Heart left ventricle (tissue), 16 donors: ENCODE data around the gene MCM3AP. TPM values are rescaled to one million over a fixed set of nuclear protein-coding genes. Genes with fewer than 3 reads are reported as not detected.

ENCODE experiments used
- ATAC-seq, 4 donors: fragments of 200-7000 bp; cut with Tn5 transposase; one replicate each; pipeline ENCODE4 v1.9.1; 2020 to 2022; ENCODE audit warnings: moderate library complexity in 4 of 4, mild to moderate bottlenecking in 3 of 4, moderate number of reproducible peaks in 1 of 4
- DNase-seq, 5 donors: peaks; one replicate each; pipeline ENCODE4 v3.0.0-alpha.2; 2020
- H3K27ac ChIP-seq, 12 donors: fragments of 200-600 bp; sonication (generic) in 4 of 12; one replicate each; pipeline versions ENCODE4 v1.5.0 to v1.8.0; 2016 to 2022; ENCODE audit warnings: mild to moderate bottlenecking in 2 of 12
- H3K27me3 ChIP-seq, 9 donors: fragments of 200-600 bp; sonication (generic) in 2 of 9; one replicate each; pipeline versions ENCODE4 v1.5.1 to v1.8.0; 2016 to 2022; ENCODE audit warnings: mild to moderate bottlenecking in 3 of 9
- H3K36me3 ChIP-seq, 9 donors: fragments of 200-600 bp; sonication (generic) in 2 of 9; one replicate each; pipeline versions ENCODE4 v1.5.0 to v1.8.0; 2018 to 2022; ENCODE audit warnings: mild to moderate bottlenecking in 2 of 9
- H3K4me1 ChIP-seq, 12 donors: fragments of 200-600 bp; sonication (generic) in 4 of 12; one replicate each; pipeline versions ENCODE4 v1.5.0 to v1.8.0; 2016 to 2022; ENCODE audit warnings: mild to moderate bottlenecking in 3 of 12
- H3K4me3 ChIP-seq, 12 donors: fragments of 200-600 bp; sonication (generic) in 4 of 12; one replicate each; pipeline versions ENCODE4 v1.5.0 to v1.8.0; 2017 to 2022; ENCODE audit warnings: mild to moderate bottlenecking in 9 of 12, moderate library complexity in 4 of 12
- H3K9me3 ChIP-seq, 12 donors: fragments of 200-600 bp; sonication (generic) in 4 of 12; one replicate each; pipeline versions ENCODE4 v1.5.0 to v1.8.0; 2016 to 2022; ENCODE audit warnings: mild to moderate bottlenecking in 1 of 12
- POLR2A ChIP-seq, 2 donors: fragments of 450-650 bp; IDR thresholded peaks; one replicate each; pipeline ENCODE4 v1.6.1; 2017; ENCODE audit warnings: antibody characterized with exemption in 2 of 2, mild to moderate bottlenecking in 2 of 2, moderate library complexity in 2 of 2
- WGBS, 4 donors: extraction: QIAGEN DNeasy Blood & Tissue Kit in 2 of 4; methylation state at CpG; one replicate each; pipeline versions ENCODE4 v1.1.5 to v1.1.7; 2013 to 2018; 5-methylcytosine and 5-hydroxymethylcytosine counted together
- intact Hi-C, 10 donors: fragments of 100-400 bp; cut with DNase I; formaldehyde crosslinking; loops; one replicate each; pipeline versions ENCODE4 v1.11.1 to v1.14.2; 2022
- polyA plus RNA-seq, 2 donors: library from polyadenylated mRNA; stranded (reverse); fragments of 200-250 nt; gene quantifications; one replicate each; pipeline ENCODE4 v1.2.3, GENCODE V29; 2013
- total RNA-seq, 9 donors: library from RNA; depleted of rRNA in 2 of 9; stranded (reverse); fragments of >200 nt in 2 of 9; fragmentation: NEBNext Ultra II Directional in 3 of 9; extraction: Animal tissue kit (Norgen Biotek cat#: 25700) in 3 of 9; gene quantifications; one replicate each; pipeline versions ENCODE4 v1.1.0 to v1.2.4, GENCODE V29; 2016 to 2023
- TF ChIP-seq, protein P1 (sequence below), 12 donors: fragments of 200-600 bp; sonication (generic) in 4 of 12; IDR thresholded peaks; one replicate each; pipeline versions ENCODE4 v1.5.0 to v1.8.0; 2018 to 2022; ENCODE audit warnings: antibody characterized with exemption in 12 of 12, mild to moderate bottlenecking in 5 of 12
- donor health status: ischemic (EF 13 %, LVEDD 7.1; RV severe dilation, severe dysfunction).
- donor health status: healthy with polysubstance abuse.
- donor health status: DM: no; HTN: yes; CAD: no.
- donor health status: DM: no; HTN: no; CAD: no.
- donor health status: ischemic (EF 25% LVEDD 6.9; RV normal size, moderate dysfunction).
- donor health status: ischemic (EF 25% LVEDD 5.7; RV mildly dilated, moderate dysfunction).
- donor health status: healthy.
- donor health status: DM: yes; HTN: yes; CAD: no.
- donor health status: ischemic (EF 35%, LVEDD 5.7; RV mildly dilated, moderate dysfunction).
- donor health status: nonischemic (EF 11% LVEDD 7.7; RV severe dilation, severe dysfunction).
- donor health status: DM: yes; HTN: yes; CAD: no.
- donor health status: PGD.
- donor health status: ischemic (EF 29% LVEDD 5.4; RV normal size, mild dysfunction).
- donor health status: nonischemic (EF 23%, LVEDD 6.1; RV moderate dilation, normal function).

Gene MCM3AP
- total and polyA plus RNA-seq, 11 donors, result 24.5 to 69.8 (median 55.3) TPM

DNA sequence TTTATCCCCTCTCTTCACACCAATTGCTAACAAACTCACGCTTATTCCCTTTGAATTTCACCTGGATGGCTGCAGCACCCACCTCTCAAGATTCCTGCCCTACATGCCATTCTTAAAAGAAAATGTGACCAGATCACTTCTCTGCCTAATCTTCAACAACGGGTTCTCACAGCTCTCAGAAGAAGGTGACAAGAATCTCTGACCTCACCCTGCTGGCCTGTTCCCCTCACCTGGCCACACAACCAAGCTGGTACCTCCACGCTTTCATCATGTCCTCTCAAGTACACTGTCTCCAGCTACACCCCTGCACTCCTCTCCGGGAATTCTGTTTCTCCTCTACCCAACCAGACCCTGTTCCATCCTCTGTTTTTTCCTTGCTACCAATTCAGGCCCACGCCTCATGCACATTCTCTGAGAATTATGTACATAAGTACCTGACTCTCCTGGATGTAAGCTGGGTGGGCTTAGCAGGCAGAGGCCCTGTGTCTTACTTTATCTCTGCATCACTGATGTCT, 50.9 kb downstream of the MCM3AP start:
- Histone ChIP-seq H3K27me3 (no peaks in the 10 kb centered on the region), H3K9me3 (no peaks in the 10 kb centered on the region), H3K4me1 (peaks cover 0 to 9% (median 2%) of the 10 kb centered on the region in 12 donors), H3K36me3 (peaks cover 0 to 75% (median 67%) of the 10 kb centered on the region in 9 donors), H3K27ac (no peak overlapping the region), H3K4me3 (no peak overlapping the region)
- no peak for ATAC-seq
- DNase-seq, result peak in 1 of 5 donors; percentile 32
- TF ChIP-seq, protein P1, sequence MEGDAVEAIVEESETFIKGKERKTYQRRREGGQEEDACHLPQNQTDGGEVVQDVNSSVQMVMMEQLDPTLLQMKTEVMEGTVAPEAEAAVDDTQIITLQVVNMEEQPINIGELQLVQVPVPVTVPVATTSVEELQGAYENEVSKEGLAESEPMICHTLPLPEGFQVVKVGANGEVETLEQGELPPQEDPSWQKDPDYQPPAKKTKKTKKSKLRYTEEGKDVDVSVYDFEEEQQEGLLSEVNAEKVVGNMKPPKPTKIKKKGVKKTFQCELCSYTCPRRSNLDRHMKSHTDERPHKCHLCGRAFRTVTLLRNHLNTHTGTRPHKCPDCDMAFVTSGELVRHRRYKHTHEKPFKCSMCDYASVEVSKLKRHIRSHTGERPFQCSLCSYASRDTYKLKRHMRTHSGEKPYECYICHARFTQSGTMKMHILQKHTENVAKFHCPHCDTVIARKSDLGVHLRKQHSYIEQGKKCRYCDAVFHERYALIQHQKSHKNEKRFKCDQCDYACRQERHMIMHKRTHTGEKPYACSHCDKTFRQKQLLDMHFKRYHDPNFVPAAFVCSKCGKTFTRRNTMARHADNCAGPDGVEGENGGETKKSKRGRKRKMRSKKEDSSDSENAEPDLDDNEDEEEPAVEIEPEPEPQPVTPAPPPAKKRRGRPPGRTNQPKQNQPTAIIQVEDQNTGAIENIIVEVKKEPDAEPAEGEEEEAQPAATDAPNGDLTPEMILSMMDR (IDR thresholded peaks at IDR 0.05), result no peak
- no peak for TF ChIP-seq POLR2A (IDR thresholded peaks at IDR 0.05)
- intact Hi-C loops, result loop anchor here in 1 of 10 donors (10.0 kb wide), 1 partner anchor 90 kb away; the partner anchor contains the start of genes C21orf58 and PCNT
- WGBS, 4 donors, result 48 to 77% (median 52%) methylated on average over 5 of the region's 5 CpGs

DNA sequence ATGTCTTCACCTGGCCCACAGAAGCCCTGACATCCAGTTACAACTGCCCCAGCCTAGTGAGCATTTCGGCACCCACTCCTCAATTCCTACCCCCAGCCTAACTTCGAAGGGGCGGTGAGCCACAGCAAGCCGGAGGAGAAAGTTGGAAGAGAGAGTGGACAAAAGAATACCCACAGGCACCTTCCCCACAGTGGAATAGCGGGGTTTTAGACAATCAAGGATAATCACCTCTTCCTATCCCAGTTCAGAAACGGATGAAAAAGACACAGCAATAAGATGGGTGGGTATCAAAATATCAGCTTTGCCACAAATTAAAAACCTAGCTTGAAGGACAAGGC, 55.5 kb downstream of the MCM3AP start:
- H3K9me3 ChIP-seq, result no peaks in the 10 kb centered on the region
- ATAC-seq (no peak), DNase-seq (no peak)
- TF ChIP-seq, protein P1 (IDR thresholded peaks at IDR 0.05), result no peak
- no peak for TF ChIP-seq POLR2A (IDR thresholded peaks at IDR 0.05)
- H3K4me1 ChIP-seq, result peaks cover 0 to 38% (median 22%) of the 10 kb centered on the region in 12 donors
- H3K27ac ChIP-seq, result peak overlapping the region in 4 of 12 donors; percentile 64 to 91 (median 76)
- H3K4me3 ChIP-seq, result peak overlapping the region in 10 of 12 donors; percentile 63 to 99 (median 95)
- WGBS, 4 donors, result 90 to 95% (median 91%) methylated on average over 6 of the region's 6 CpGs
- H3K36me3 ChIP-seq, result peaks cover 0 to 32% (median 24%) of the 10 kb centered on the region in 9 donors
- intact Hi-C loops, result loop anchor here in 8 of 10 donors (2.0 to 10.0 kb wide), 9 partner anchors 41 to 258 kb away; partner anchors contain the start of genes C21orf58 (in 2 of the 8), PCNT (in 2 of the 8) and FTCD (in 1 of the 8)
- no peaks in the 10 kb centered on the region for H3K27me3 ChIP-seq

DNA sequence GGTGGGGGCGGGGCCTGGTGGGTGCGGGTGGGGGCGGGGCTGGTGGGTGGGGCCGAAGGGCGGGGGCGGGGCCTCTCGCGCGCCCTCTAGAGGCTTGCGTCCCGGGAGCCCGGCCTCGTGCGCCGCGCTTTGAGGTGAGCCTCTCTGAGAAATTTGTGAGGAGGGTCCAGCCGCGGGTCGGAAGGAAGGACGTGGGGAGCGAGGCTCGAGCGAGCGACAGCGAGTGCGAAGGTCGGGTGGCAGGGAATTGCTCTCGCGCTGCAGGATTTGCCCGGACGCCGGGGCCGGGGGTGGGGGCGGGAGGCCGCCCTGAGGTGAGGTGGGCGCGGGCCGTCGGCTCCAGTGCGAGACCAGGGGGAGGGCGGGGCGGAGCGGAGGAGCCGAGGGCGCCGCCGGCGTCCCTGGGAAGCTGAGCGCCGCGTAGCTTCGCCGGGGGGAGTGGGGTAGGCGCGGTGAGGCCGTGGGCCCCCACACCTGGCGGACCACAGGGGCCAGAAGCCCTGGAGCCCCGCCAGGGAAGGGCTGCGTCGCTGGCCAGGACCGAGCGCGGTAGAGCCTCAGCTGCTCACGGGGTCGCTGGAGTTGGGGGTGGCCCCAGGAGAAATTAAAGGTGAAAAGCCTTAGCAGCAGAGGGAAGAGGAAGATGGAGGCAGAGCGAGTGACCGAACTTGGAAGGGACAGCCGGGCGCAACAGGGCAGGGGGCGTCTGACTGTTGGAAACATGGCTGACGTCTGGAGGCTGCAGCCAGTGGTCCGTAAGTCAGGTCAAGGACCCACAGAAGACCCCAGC, 56.1 kb downstream of the MCM3AP start:
- no peaks in the 10 kb centered on the region for H3K27me3 ChIP-seq
- H3K36me3 ChIP-seq, result peaks cover 0 to 26% (median 18%) of the 10 kb centered on the region in 9 donors
- peaks cover 0 to 43% (median 23%) of the 10 kb centered on the region in 12 donors for H3K4me1 ChIP-seq
- H3K4me3 ChIP-seq, result peak overlapping the region; percentile 63 to 99 (median 92)
- peak in 3 of 4 donors; percentile 17 to 54 (median 42) for ATAC-seq
- intact Hi-C loops, result loop anchor here in 8 of 10 donors (2.0 to 10.0 kb wide), 8 partner anchors 41 to 257 kb away; partner anchors contain the start of genes C21orf58 (in 1 of the 8), FTCD (in 1 of the 8) and PCNT (in 1 of the 8)
- peak in 3 of 5 donors; percentile 37 to 80 (median 60) for DNase-seq
- no peaks in the 10 kb centered on the region for H3K9me3 ChIP-seq
- WGBS, 4 donors, result 3 to 10% (median 5%) methylated on average over 41 to 71 of the region's 72 CpGs
- TF ChIP-seq, protein P1 (IDR thresholded peaks at IDR 0.05), result peak; percentile 36 to 81 (median 59)
- TF ChIP-seq POLR2A (IDR thresholded peaks at IDR 0.05), result no peak
- peak overlapping the region in 10 of 12 donors; percentile 47 to 91 (median 66) for H3K27ac ChIP-seq
